Measurements from ENCODE around the gene SDR42E1.

DNA sequence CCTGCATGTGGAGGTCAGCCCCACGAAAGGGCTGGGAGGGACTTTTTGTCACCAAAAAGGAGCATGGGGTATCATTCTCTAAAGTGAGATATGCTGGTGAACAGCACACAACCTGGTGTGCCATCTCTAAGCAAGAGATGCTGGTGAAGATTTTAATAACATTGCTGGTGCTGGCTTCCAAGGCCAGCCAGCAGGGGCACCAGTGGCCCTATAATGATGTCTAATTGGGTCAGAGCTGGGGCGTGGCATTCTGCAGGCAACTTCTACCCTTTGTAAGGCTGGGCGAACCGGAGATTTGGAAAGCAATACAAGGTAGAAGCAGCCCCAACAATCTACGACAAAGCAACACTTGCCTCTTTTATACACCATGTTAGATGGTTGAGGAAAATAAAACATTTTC is 16.8 kb downstream of the SDR42E1 start:
- no peak for TF ChIP-seq POLR2AphosphoS5 (IDR thresholded peaks at IDR 0.05)
- no peak for TF ChIP-seq CTCF (IDR thresholded peaks at IDR 0.05 in 8 of 11, conservative IDR thresholded peaks at IDR 0.05 in 3 of 11)

All from spleen (tissue), 7 donors.